GM12892 (cell line): ENCODE results near the gene NDUFB2.
"Not testable (repeated sequence)": the region's sequence is repeated elsewhere in the genome, so short reads cannot be mapped to it uniquely, and the experiment has no call there.

Source experiments
- DNase-seq: peaks from one replicate; pipeline ENCODE4 v3.0.0; 2011; ENCODE audit not compliant: insufficient read length
- FAIRE-seq: peaks from 2 replicates; lab custom pipeline; 2011; peaks lifted over from hg19 to GRCh38; lab: Jason Lieb, UNC
- POLR2A ChIP-seq: IDR thresholded peaks from 2 replicates; pipeline ENCODE4 v1.6.1; 2011; ENCODE audit warnings: low read depth, low read length, control low read depth
- POLR2AphosphoS5 ChIP-seq: IDR thresholded peaks from 2 replicates; pipeline ENCODE4 v1.6.1; 2011; ENCODE audit warnings: low read depth, low read length, control low read depth
- TAF1 ChIP-seq: IDR thresholded peaks from 2 replicates; pipeline ENCODE4 v1.6.1; 2011; ENCODE audit warnings: low read depth, mild to moderate bottlenecking, control low read depth, low read length, borderline replicate concordance

Gene NDUFB2

DNA sequence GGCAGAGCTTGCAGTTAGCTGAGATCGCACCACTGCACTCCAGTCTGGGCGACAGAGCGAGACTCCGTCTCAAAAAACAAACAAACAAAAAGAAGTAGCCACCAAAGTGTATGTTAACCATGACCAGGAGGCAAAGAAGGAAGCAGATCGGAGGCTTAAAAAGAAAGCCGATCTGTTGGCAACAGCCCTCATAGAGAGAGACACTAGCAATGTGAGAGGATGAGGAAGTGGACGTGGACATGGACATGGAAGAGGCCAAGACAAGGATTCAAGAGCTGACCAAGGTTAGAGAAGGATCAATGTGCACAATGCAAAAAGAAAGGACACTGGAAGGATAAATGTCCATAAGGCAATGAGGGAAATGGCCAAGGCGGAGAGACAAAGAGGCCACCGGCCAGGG, 38.6 kb upstream of the NDUFB2 start:
- TF ChIP-seq POLR2AphosphoS5 = no peak
- TF ChIP-seq TAF1 = no peak
- no peak for TF ChIP-seq POLR2A
- DNase-seq (no peak), FAIRE-seq (no peak)

DNA sequence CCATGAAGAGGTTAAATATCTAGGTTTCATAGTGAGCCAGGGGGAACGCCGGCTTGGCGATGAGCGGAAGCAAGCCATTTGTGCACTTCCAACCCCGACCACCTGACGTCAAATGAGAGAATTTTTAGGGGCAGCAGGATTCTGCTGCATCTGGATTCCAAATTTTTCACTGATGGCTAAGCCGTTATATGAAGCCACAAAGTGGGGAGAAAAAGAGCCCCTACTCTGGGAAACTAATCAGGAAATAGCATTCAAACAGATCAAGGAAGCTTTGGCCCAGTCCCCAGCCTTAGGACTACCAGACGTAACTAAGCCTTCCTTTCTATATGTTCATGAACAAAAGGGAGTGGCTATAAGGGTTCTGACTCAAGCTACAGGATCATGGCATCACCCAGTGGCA, 36.7 kb upstream of the NDUFB2 start:
- no peak for DNase-seq
- FAIRE-seq = no peak
- TF ChIP-seq POLR2A = no peak
- no peak for TF ChIP-seq TAF1
- TF ChIP-seq POLR2AphosphoS5 = no peak

DNA sequence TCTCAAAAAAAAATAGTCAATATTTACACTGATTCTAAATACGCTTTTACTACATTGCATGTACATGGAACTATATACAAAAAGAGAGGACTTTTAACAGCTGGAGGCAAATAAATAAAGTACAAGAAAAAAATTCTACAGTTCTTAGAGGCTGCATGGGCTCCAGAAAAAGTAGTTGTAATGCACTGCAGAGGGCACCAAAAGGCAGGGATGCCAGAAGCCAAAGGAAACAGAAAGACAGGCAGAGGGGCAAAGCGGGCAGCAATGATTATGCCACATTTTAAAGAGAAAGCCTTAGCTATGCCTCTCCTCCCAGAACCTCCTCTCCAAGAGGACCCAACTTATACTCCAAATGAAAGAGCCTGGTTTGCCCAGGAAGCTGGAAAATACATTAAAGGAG, 35.4 kb upstream of the NDUFB2 start:
- DNase-seq = no peak

DNA sequence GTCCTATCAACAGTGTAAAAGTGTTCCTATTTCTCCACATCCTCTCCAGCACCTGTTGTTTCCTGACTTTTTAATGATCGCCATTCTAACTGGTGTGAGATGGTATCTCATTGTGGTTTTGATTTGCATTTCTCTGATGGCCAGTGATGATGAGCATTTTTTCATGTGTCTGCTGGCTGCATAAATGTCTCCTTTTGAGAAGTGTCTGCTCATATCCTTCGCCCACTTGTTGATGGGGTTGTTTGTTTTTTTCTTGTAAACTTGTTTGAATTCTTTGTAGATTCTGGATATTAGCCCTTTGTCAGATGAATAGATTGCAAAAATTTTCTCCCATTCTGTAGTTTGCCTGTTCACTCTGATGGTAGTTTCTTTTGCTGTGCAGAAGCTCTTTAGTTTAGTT, 33.6 kb upstream of the NDUFB2 start:
- not testable (repeated sequence) for DNase-seq, FAIRE-seq

More for the DNA sequence above, 35.4 kb upstream of the NDUFB2 start:
- no peak for FAIRE-seq
- TF ChIP-seq POLR2AphosphoS5 = no peak
- no peak for TF ChIP-seq POLR2A
- no peak for TF ChIP-seq TAF1

DNA sequence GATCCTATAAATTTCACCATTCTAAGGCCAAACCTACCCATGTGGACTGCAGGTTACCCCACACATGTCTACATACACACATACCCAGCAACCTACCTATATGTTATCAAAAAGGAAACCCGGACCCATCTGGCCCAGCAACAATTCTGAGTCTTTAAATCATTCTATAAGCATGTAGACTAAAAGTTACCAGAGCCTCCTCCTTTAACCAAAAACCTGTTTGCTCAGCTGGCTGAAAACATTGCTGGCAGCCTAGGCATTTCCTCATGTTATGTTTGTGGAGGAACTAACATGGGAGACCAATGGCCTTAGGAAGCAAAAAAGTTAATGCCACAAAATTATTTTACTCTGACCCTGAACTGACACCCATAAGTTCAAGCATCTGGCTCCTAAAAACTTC, 29.0 kb upstream of the NDUFB2 start:
- DNase-seq (no peak), FAIRE-seq (no peak)
- TF ChIP-seq TAF1 (no peak), POLR2A (no peak), POLR2AphosphoS5 (no peak)

DNA sequence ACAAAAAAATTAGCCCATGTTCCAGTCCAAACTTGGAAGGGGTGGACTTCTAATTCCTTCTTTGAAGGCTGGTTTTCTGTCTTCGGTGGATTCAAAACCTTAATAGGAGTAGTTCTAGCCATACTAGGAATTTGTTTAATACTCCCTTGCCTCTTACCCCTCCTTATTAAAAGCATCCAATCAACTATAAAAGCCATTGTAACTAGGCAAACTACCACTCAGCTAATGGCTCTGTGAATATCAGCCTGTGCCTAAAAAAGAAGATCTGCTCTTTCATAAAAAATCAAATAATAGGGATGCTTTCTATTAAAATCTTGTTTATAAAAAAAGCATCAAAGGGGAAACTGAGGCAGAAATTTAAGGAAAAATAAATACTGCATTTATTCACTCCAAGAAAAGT, 27.9 kb upstream of the NDUFB2 start:
- DNase-seq (no peak), FAIRE-seq (no peak)
- TF ChIP-seq TAF1 = no peak
- no peak for TF ChIP-seq POLR2AphosphoS5
- TF ChIP-seq POLR2A = no peak

DNA sequence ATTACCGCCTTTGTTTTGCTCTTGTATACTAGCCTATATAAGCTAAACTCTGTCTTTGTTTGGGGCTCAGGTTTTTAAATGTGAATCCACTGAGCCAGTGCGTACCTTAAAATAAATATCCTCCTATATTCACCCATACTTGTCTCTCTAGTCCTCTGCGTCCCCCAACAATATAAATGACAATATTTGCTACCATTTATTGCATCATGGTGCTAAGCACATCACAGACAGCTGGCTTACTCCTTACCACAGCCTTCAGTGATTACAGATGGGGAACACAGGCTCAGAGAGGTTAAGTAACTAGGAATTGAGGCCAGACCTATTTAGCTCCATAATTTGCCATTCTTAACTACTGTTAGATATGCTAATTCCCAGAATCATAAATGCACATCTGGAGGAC, 27.2 kb upstream of the NDUFB2 start:
- no peak for DNase-seq
- no peak for FAIRE-seq
- no peak for TF ChIP-seq POLR2A
- TF ChIP-seq POLR2AphosphoS5 = no peak
- no peak for TF ChIP-seq TAF1

DNA sequence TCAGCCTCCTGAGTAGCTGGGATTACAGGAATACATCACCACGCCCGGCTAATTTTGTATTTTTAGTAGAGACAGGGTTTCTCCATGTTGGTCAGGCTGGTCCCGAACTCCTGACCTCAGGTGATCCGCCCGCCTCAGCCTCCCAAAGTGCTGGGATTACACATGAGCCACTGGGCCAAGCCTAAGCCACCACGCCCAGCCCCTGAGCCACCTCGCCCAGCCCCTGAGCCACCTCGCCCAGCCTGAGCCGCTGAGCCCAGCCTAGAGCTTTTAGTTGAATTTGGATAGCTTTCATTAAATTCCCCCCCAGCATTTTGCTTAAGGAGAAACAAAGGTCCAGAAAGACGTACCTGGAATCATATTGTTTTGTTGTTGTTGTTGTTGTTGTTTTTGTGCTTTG, 26.6 kb upstream of the NDUFB2 start:
- DNase-seq, FAIRE-seq: not testable (repeated sequence)

DNA sequence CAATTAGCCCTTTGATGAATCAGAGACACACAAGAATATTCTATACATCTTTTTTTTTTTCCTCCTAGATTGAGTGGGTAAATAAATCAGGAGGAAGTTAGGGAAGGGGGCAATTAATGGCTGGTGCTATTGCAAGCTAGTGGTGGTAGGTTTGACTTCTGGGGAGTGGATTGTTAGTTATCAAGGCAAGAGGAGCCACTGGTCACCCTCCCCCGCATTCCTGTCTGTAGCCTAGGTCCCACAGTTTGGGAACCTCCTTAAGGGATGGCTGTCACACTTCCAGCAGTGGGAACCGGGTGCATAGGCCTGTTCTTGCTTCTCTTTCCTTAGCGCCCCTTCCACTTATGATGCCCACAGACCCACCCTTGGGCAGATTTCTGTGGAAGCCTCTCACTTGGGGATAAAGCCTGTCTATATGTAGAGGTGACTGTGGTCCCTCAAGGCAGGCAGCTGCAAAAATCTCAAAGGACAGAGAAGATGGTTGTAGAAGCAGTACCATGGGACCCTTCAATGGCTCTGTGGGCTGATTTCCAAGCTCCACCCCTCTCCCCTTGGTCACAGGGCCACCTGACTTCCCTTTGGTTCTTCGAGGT, 26.1 kb upstream of the NDUFB2 start:
- DNase-seq = no peak
- TF ChIP-seq POLR2AphosphoS5 (no peak), TAF1 (no peak), POLR2A (no peak)
- FAIRE-seq = no peak

DNA sequence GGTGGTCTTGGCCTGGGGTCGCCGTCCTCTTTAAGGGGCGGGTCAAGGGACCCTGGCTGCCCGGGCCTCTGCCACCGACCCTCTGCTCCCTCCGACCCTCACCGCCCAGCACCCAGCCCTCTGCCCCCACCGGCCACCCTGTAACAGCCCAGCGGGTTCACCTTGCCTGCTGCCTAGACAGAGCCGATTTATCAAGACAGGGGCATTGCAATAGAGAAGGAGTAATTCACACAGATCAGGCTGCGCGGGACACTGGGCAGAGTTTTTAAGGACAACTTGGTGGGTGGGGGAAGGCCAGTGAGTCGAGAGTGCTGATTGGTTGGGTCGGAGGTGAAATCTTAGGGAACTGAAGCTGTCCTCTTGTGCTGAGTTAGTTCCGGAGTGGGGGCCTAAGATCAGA, 24.5 kb upstream of the NDUFB2 start:
- TF ChIP-seq POLR2AphosphoS5 = no peak
- no peak for TF ChIP-seq POLR2A
- TF ChIP-seq TAF1 = no peak
- no peak for DNase-seq
- FAIRE-seq = peak; percentile 36

DNA sequence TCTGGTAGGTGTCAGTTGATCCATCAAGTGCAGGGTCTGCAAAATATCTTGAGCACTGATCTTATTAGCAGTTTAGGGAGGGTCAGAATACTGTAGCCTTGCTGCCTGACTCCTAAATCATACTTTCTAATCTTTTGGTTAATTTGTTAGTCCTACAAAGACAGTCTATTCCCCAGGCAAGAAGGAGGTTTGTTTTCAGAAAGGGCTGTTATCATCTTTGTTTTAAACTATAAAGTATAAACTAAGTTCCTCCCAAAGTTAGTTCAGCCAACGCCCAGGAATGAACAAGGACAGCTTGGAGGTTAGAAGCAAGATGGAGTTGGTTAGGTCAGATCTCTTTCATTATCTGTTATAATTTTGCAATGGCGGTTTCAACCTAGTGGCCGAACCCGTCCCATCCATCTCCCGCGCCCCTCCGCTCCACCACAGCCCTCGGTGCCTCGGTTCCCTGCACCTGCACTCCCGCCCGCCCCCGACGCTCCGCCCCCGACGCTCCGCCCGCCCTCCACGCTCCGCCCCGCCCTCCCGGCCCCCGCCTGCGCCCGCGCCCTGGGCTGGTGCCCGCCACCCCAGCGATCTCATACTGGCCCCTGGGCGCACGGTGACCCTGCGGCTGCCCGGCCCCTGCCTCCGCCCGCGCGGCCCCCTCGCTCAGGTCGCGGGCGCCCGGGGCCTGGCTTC, 24.0 kb upstream of the NDUFB2 start, which contains the start of gene ADCK2:
Gene ADCK2, plus strand, starts transcription at position 564 of the 681 bp plus-strand sequence. CDS start 386 bp downstream, outside the sequence.
- DNase-seq (peak; percentile 90), FAIRE-seq (no peak)
- TF ChIP-seq TAF1 (no peak), POLR2A (no peak), POLR2AphosphoS5 (no peak)

DNA sequence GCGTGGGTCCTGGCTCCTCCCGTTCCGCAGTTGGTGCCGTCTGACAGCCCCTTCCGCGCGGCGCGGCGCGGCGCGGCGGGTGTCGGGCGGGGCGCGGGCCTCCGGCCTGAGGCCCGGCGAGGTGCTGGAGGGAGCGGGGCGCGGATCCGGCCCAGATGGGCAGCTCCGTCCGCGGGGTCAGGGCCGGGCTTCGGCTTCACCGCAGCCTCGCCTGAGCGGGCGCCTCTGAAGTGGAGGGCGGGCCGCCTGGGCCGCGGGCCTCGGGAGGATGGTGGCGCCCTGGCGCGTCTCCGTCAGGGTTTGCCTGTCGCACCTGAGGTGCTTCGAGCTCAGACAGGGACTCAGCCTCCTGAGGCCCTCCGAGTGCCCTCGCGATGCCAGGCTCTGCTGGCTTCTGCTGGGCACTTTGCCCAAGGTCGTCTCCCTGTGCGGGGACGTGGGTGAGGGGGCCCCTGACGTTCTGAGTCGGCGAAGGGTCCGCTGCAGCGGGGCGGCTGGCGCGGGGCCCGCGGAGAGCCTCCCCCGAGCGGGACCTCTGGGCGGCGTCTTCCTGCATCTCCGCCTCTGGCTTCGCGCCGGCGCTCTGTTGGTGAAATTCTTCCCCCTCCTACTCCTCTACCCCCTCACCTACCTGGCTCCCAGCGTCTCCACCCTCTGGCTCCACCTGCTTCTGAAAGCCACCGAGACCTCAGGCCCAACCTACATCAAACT, 23.3 kb upstream of the NDUFB2 start:
- FAIRE-seq (peak; percentile 17), DNase-seq (peak; percentile 65)
- no peak for TF ChIP-seq POLR2AphosphoS5
- TF ChIP-seq POLR2A = no peak
- TF ChIP-seq TAF1 = no peak

DNA sequence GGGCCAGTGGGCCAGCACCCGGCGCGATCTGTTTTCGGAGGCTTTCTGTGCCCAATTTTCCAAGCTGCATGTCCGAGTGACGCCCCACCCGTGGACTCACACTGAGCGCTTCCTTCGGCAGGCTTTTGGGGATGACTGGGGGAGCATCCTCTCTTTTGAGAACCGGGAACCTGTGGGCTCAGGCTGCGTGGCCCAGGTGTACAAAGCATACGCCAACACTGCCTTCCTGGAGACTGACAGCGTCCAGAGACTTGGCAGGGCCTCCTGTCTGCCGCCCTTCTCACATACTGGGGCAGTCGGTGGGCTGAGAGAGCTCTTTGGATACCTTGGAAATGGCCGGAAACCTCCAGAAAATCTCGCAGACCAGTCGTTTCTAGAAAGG, 22.7 kb upstream of the NDUFB2 start:
- FAIRE-seq = no peak
- DNase-seq = no peak
- no peak for TF ChIP-seq TAF1
- TF ChIP-seq POLR2AphosphoS5 = no peak
- TF ChIP-seq POLR2A = no peak
